ENCODE results near the gene KRT2. TPM values are rescaled to one million over a fixed set of nuclear protein-coding genes. Genes with fewer than 3 reads are reported as not detected.

KRT2 gene
- polyA plus RNA-seq, 2 donors, result 0.09 to 0.12 TPM

GRCh38 chr12:52647601-52648000 is 4.4 kb downstream of the KRT2 start:
- 89 to 93% methylated on average over 9 of the region's 9 CpGs for WGBS, 2 donors
- H3K27me3 ChIP-seq (ENCODE audit: control insufficient read depth in 1 of 2, insufficient read depth in 2 of 2, low read length in 2 of 2), result no peaks in the 10 kb centered on the region
- no peaks in the 10 kb centered on the region for H3K36me3 ChIP-seq (ENCODE audit: control insufficient read depth in 2 of 2, insufficient read depth in 2 of 2, low read length in 1 of 2)
- no peak overlapping the region for H3K27ac ChIP-seq (ENCODE audit: low read depth in 2 of 2, low read length in 1 of 2)
- H3K4me1 ChIP-seq (ENCODE audit: control insufficient read depth in 2 of 2, insufficient read depth in 2 of 2, low read length in 1 of 2), result peaks cover 5 to 6% of the 10 kb centered on the region in 2 donors
- no peaks in the 10 kb centered on the region for H3K9me3 ChIP-seq (ENCODE audit: control insufficient read depth in 2 of 2, insufficient read depth in 1 of 2, low read depth in 1 of 2, low read length in 1 of 2)
- no peak overlapping the region for H3K4me3 ChIP-seq (ENCODE audit: low read depth in 1 of 2, low read length in 2 of 2)

GRCh38 chr12:52646613-52647012 is 5.4 kb downstream of the KRT2 start:
- H3K36me3 ChIP-seq (ENCODE audit: control insufficient read depth in 2 of 2, insufficient read depth in 2 of 2, low read length in 1 of 2), result no peaks in the 10 kb centered on the region
- WGBS, 2 donors, result 86 to 88% methylated on average over 12 of the region's 12 CpGs
- H3K9me3 ChIP-seq (ENCODE audit: control insufficient read depth in 2 of 2, insufficient read depth in 1 of 2, low read depth in 1 of 2, low read length in 1 of 2), result no peaks in the 10 kb centered on the region
- H3K27me3 ChIP-seq (ENCODE audit: control insufficient read depth in 1 of 2, insufficient read depth in 2 of 2, low read length in 2 of 2), result no peaks in the 10 kb centered on the region
- no peak overlapping the region for H3K27ac ChIP-seq (ENCODE audit: low read depth in 2 of 2, low read length in 1 of 2)
- H3K4me3 ChIP-seq (ENCODE audit: low read depth in 1 of 2, low read length in 2 of 2), result no peak overlapping the region
- peaks cover 5 to 6% of the 10 kb centered on the region in 2 donors for H3K4me1 ChIP-seq (ENCODE audit: control insufficient read depth in 2 of 2, insufficient read depth in 2 of 2, low read length in 1 of 2)

GRCh38 chr12:52645982-52646381 is 6.0 kb downstream of the KRT2 start:
- Histone ChIP-seq H3K27ac (ENCODE audit: low read depth in 2 of 2, low read length in 1 of 2) (no peak overlapping the region), H3K36me3 (ENCODE audit: control insufficient read depth in 2 of 2, insufficient read depth in 2 of 2, low read length in 1 of 2) (no peaks in the 10 kb centered on the region), H3K4me3 (ENCODE audit: low read depth in 1 of 2, low read length in 2 of 2) (no peak overlapping the region), H3K4me1 (ENCODE audit: control insufficient read depth in 2 of 2, insufficient read depth in 2 of 2, low read length in 1 of 2) (peaks cover 5 to 6% of the 10 kb centered on the region in 2 donors), H3K9me3 (ENCODE audit: control insufficient read depth in 2 of 2, insufficient read depth in 1 of 2, low read depth in 1 of 2, low read length in 1 of 2) (no peaks in the 10 kb centered on the region), H3K27me3 (ENCODE audit: control insufficient read depth in 1 of 2, insufficient read depth in 2 of 2, low read length in 2 of 2) (no peaks in the 10 kb centered on the region)
- 68 to 79% methylated on average over 4 of the region's 4 CpGs for WGBS, 2 donors

- no peak overlapping the region for H3K4me3 ChIP-seq (ENCODE audit: low read depth in 1 of 2, low read length in 2 of 2)
- WGBS, 2 donors, result 72 to 82% methylated on average over 7 of the region's 7 CpGs
- no peaks in the 10 kb centered on the region for H3K9me3 ChIP-seq (ENCODE audit: control insufficient read depth in 2 of 2, insufficient read depth in 1 of 2, low read depth in 1 of 2, low read length in 1 of 2)
- no peaks in the 10 kb centered on the region for H3K36me3 ChIP-seq (ENCODE audit: control insufficient read depth in 2 of 2, insufficient read depth in 2 of 2, low read length in 1 of 2)
- no peak overlapping the region for H3K27ac ChIP-seq (ENCODE audit: low read depth in 2 of 2, low read length in 1 of 2)
- H3K27me3 ChIP-seq (ENCODE audit: control insufficient read depth in 1 of 2, insufficient read depth in 2 of 2, low read length in 2 of 2), result no peaks in the 10 kb centered on the region
- peaks cover 2 to 6% of the 10 kb centered on the region in 2 donors for H3K4me1 ChIP-seq (ENCODE audit: control insufficient read depth in 2 of 2, insufficient read depth in 2 of 2, low read length in 1 of 2)
These were observed 6.8 kb downstream of the KRT2 start for GRCh38 chr12:52645120-52645761.

GRCh38 chr12:52644078-52644415 is 8.0 kb downstream of the KRT2 start:
- Histone ChIP-seq H3K36me3 (ENCODE audit: control insufficient read depth in 2 of 2, insufficient read depth in 2 of 2, low read length in 1 of 2) (no peaks in the 10 kb centered on the region), H3K9me3 (ENCODE audit: control insufficient read depth in 2 of 2, insufficient read depth in 1 of 2, low read depth in 1 of 2, low read length in 1 of 2) (no peaks in the 10 kb centered on the region), H3K4me1 (ENCODE audit: control insufficient read depth in 2 of 2, insufficient read depth in 2 of 2, low read length in 1 of 2) (peaks cover 0 to 5% of the 10 kb centered on the region in 2 donors), H3K4me3 (ENCODE audit: low read depth in 1 of 2, low read length in 2 of 2) (no peak overlapping the region), H3K27me3 (ENCODE audit: control insufficient read depth in 1 of 2, insufficient read depth in 2 of 2, low read length in 2 of 2) (no peaks in the 10 kb centered on the region), H3K27ac (ENCODE audit: low read depth in 2 of 2, low read length in 1 of 2) (no peak overlapping the region)
- WGBS, 2 donors, result 81 to 92% methylated on average over 6 of the region's 6 CpGs

- no peaks in the 10 kb centered on the region for H3K9me3 ChIP-seq (ENCODE audit: control insufficient read depth in 2 of 2, insufficient read depth in 1 of 2, low read depth in 1 of 2, low read length in 1 of 2)
- 80 to 92% methylated on average over 10 of the region's 10 CpGs for WGBS, 2 donors
- H3K27ac ChIP-seq (ENCODE audit: low read depth in 2 of 2, low read length in 1 of 2), result no peak overlapping the region
- H3K4me1 ChIP-seq (ENCODE audit: control insufficient read depth in 2 of 2, insufficient read depth in 2 of 2, low read length in 1 of 2), result peaks cover 0 to 4% of the 10 kb centered on the region in 2 donors
- H3K4me3 ChIP-seq (ENCODE audit: low read depth in 1 of 2, low read length in 2 of 2), result no peak overlapping the region
- H3K27me3 ChIP-seq (ENCODE audit: control insufficient read depth in 1 of 2, insufficient read depth in 2 of 2, low read length in 2 of 2), result no peaks in the 10 kb centered on the region
- no peaks in the 10 kb centered on the region for H3K36me3 ChIP-seq (ENCODE audit: control insufficient read depth in 2 of 2, insufficient read depth in 2 of 2, low read length in 1 of 2)
These were observed 8.6 kb downstream of the KRT2 start for GRCh38 chr12:52643233-52644077.

- H3K27me3 ChIP-seq (ENCODE audit: control insufficient read depth in 1 of 2, insufficient read depth in 2 of 2, low read length in 2 of 2), result no peaks in the 10 kb centered on the region
- H3K27ac ChIP-seq (ENCODE audit: low read depth in 2 of 2, low read length in 1 of 2), result no peak overlapping the region
- H3K36me3 ChIP-seq (ENCODE audit: control insufficient read depth in 2 of 2, insufficient read depth in 2 of 2, low read length in 1 of 2), result no peaks in the 10 kb centered on the region
- WGBS, 2 donors, result 62 to 68% methylated on average over 4 of the region's 4 CpGs
- H3K9me3 ChIP-seq (ENCODE audit: control insufficient read depth in 2 of 2, insufficient read depth in 1 of 2, low read depth in 1 of 2, low read length in 1 of 2), result no peaks in the 10 kb centered on the region
- H3K4me3 ChIP-seq (ENCODE audit: low read depth in 1 of 2, low read length in 2 of 2), result no peak overlapping the region
- H3K4me1 ChIP-seq (ENCODE audit: control insufficient read depth in 2 of 2, insufficient read depth in 2 of 2, low read length in 1 of 2), result peaks cover 0 to 4% of the 10 kb centered on the region in 2 donors
These were observed 10.5 kb downstream of the KRT2 start for GRCh38 chr12:52641468-52641867.

- Histone ChIP-seq H3K4me3 (ENCODE audit: low read depth in 1 of 2, low read length in 2 of 2) (no peak overlapping the region), H3K27me3 (ENCODE audit: control insufficient read depth in 1 of 2, insufficient read depth in 2 of 2, low read length in 2 of 2) (no peaks in the 10 kb centered on the region), H3K27ac (ENCODE audit: low read depth in 2 of 2, low read length in 1 of 2) (no peak overlapping the region), H3K9me3 (ENCODE audit: control insufficient read depth in 2 of 2, insufficient read depth in 1 of 2, low read depth in 1 of 2, low read length in 1 of 2) (no peaks in the 10 kb centered on the region), H3K4me1 (ENCODE audit: control insufficient read depth in 2 of 2, insufficient read depth in 2 of 2, low read length in 1 of 2) (peaks cover 0 to 6% of the 10 kb centered on the region in 2 donors), H3K36me3 (ENCODE audit: control insufficient read depth in 2 of 2, insufficient read depth in 2 of 2, low read length in 1 of 2) (no peaks in the 10 kb centered on the region)
- 80 to 82% methylated on average over 4 of the region's 4 CpGs for whole genome bisulfite sequencing, 2 donors
These were observed 14.7 kb downstream of the KRT2 start for GRCh38 chr12:52637299-52637698.

GRCh38 chr12:52636592-52637258 is 15.3 kb downstream of the KRT2 start:
- WGBS, 2 donors, result 58 to 62% methylated on average over 5 of the region's 5 CpGs
- peaks cover 0 to 6% of the 10 kb centered on the region in 2 donors for H3K4me1 ChIP-seq (ENCODE audit: control insufficient read depth in 2 of 2, insufficient read depth in 2 of 2, low read length in 1 of 2)
- no peaks in the 10 kb centered on the region for H3K36me3 ChIP-seq (ENCODE audit: control insufficient read depth in 2 of 2, insufficient read depth in 2 of 2, low read length in 1 of 2)
- no peaks in the 10 kb centered on the region for H3K27me3 ChIP-seq (ENCODE audit: control insufficient read depth in 1 of 2, insufficient read depth in 2 of 2, low read length in 2 of 2)
- no peak overlapping the region for H3K4me3 ChIP-seq (ENCODE audit: low read depth in 1 of 2, low read length in 2 of 2)
- H3K27ac ChIP-seq (ENCODE audit: low read depth in 2 of 2, low read length in 1 of 2), result no peak overlapping the region
- no peaks in the 10 kb centered on the region for H3K9me3 ChIP-seq (ENCODE audit: control insufficient read depth in 2 of 2, insufficient read depth in 1 of 2, low read depth in 1 of 2, low read length in 1 of 2)
